ENCODE results near the gene SETBP1.

The SETBP1 gene

DNA sequence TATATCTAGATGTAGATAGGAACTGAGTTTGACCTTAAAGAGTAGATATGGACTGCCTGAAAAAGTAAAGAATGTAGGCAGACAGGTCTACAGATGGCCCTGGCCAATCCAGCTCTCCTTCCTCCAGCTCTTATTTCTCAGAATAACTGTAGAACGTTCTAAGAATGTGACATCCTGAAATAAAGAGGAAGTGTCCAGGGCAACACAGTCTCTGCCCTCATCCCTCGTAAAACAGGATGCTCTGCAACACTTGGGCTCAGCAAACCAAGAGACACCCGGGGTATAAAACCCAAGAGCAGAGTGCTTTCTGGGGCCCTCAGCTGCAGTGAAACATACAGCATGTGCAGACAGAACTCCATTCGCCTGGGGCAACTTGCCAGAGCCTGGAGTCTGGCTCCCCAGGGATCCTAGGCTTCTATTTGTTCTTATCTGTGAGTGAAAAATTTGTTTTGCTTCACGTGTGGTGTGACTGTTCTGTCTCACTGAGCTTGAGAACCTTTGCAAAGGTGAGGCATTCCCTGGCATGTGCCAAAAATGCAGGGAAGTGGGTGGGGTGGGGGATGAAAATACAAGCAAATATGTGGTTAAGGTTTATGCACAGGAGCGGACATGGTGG, 401.0 kb downstream of the SETBP1 start:
- TF ChIP-seq CTCF (IDR thresholded peaks at IDR 0.05; ENCODE audit: borderline replicate concordance, control extremely low read depth, extremely low read depth, insufficient read depth, missing control alignments) = no peak
- in situ Hi-C loops (cut with MboI; ENCODE audit: low sequenced_read_pairs, unreplicated experiment) = no loop called here
- DNase-seq (ENCODE audit: low spot score) = no peak

DNA sequence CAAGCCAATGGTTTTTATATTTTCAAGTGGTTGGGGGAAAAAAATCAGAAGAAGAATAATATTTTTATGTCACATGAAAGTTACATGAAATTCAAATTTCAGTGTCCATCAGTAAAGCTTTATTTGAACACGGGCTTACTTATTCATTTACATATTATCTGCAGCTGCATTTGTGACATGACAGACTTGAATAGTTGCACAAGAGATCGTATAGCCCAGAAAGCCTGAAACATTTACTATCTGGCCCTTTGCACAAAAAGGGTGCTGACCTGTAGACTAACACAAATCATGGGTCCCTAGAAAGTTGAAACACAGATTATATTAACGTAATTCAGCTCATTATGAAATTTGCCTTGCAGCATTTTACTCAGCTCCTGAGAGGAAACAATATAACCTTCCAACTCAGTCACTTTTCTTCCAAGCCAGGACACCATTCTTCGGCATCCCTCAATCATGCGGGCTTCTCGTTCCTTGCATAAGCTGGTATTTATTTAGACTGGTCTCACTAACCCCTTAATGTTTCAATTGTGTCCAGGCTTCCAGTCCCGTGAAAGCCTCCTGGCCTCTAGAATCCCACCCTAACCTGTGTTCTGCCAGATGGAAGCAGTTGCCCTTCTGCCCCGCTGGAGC, 402.7 kb downstream of the SETBP1 start:
- no peak for DNase-seq (ENCODE audit: low spot score)
- in situ Hi-C loops (cut with MboI; ENCODE audit: low sequenced_read_pairs, unreplicated experiment) = no loop called here
- no peak for TF ChIP-seq CTCF (IDR thresholded peaks at IDR 0.05; ENCODE audit: borderline replicate concordance, control extremely low read depth, extremely low read depth, insufficient read depth, missing control alignments)

GRCh38 chr18:45084206-45084605, 403.5 kb downstream of the SETBP1 start:
- no peak for TF ChIP-seq CTCF (IDR thresholded peaks at IDR 0.05; ENCODE audit: borderline replicate concordance, control extremely low read depth, extremely low read depth, insufficient read depth, missing control alignments)
- in situ Hi-C loops (cut with MboI; ENCODE audit: low sequenced_read_pairs, unreplicated experiment) = no loop called here
- no peak for DNase-seq (ENCODE audit: low spot score)

- in situ Hi-C loops (cut with MboI; ENCODE audit: low sequenced_read_pairs, unreplicated experiment) = no loop called here
- DNase-seq (ENCODE audit: low spot score) = no peak
- no peak for TF ChIP-seq CTCF (IDR thresholded peaks at IDR 0.05; ENCODE audit: borderline replicate concordance, control extremely low read depth, extremely low read depth, insufficient read depth, missing control alignments)
Observed at GRCh38 chr18:45085916-45086624, 405.4 kb downstream of the SETBP1 start.

DNA sequence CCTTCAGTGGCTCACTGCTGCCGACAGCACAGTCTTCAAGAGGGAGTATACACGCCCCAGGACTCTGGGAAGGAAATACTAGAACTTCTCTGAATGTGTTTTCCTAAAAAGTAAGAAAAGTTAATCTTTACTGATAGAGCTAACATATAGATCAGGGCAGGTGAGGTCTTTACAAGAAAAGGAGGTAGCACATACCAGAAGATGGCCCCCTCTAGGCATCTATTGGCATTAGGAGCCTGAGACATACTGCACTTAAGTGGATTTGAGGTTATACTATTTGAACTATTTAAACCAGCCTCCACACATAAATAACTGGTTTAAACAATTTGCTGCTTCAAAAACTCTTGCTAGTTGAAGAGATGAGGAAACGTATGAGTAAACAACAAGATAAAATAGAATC, 406.1 kb downstream of the SETBP1 start:
- TF ChIP-seq CTCF (IDR thresholded peaks at IDR 0.05; ENCODE audit: borderline replicate concordance, control extremely low read depth, extremely low read depth, insufficient read depth, missing control alignments) = no peak
- in situ Hi-C loops (cut with MboI; ENCODE audit: low sequenced_read_pairs, unreplicated experiment) = no loop called here
- DNase-seq (ENCODE audit: low spot score) = no peak

- TF ChIP-seq CTCF (IDR thresholded peaks at IDR 0.05; ENCODE audit: borderline replicate concordance, control extremely low read depth, extremely low read depth, insufficient read depth, missing control alignments) = no peak
- DNase-seq (ENCODE audit: low spot score) = no peak
- in situ Hi-C loops (cut with MboI; ENCODE audit: low sequenced_read_pairs, unreplicated experiment) = no loop called here
Observed at GRCh38 chr18:45090526-45091140, 409.9 kb downstream of the SETBP1 start.

Measured in GM13976 (cell line).